DOHH2 (cell line): ENCODE measurements around the gene FILIP1.

ENCODE experiments used
- H3F3A ChIP-seq: fragments of 200-600 bp; sonication (generic), shearing (Covaris generic); 2 replicates; pipeline ENCODE4 v1.6.0; 2016; ENCODE audit warnings: antibody characterized with exemption, mild to moderate bottlenecking; ENCODE audit not compliant: control insufficient read depth, insufficient read depth
- H3K27ac ChIP-seq: fragments of 200-600 bp; sonication (generic); 2 replicates; pipeline ENCODE4 v1.5.1; 2014; ENCODE audit warnings: low read depth, mild to moderate bottlenecking, low read length, moderate library complexity
- H3K27me3 ChIP-seq: fragments of 200-600 bp; sonication (generic); 2 replicates; pipeline ENCODE4 v1.6.1; 2014; ENCODE audit warnings: mild to moderate bottlenecking, low read length, mixed read lengths; ENCODE audit not compliant: control insufficient read depth
- H3K36me3 ChIP-seq: fragments of 200-600 bp; sonication (generic); 2 replicates; pipeline ENCODE4 v1.6.1; 2014; ENCODE audit warnings: mild to moderate bottlenecking, low read length, moderate library complexity, mixed read lengths; ENCODE audit not compliant: control insufficient read depth
- H3K4me1 ChIP-seq: fragments of 200-600 bp; sonication (generic); 2 replicates; pipeline ENCODE4 v1.6.1; 2014; ENCODE audit warnings: mild to moderate bottlenecking, low read length, mixed read lengths; ENCODE audit not compliant: control insufficient read depth
- H3K4me2 ChIP-seq: fragments of 200-600 bp; sonication (generic); 2 replicates; pipeline ENCODE4 v1.6.0; 2014; ENCODE audit warnings: mild to moderate bottlenecking, low read length, moderate library complexity
- H3K4me3 ChIP-seq: fragments of 200-600 bp; sonication (generic); 2 replicates; pipeline ENCODE4 v1.5.1; 2014; ENCODE audit warnings: mild to moderate bottlenecking, low read length, mixed read lengths
- H3K79me2 ChIP-seq: fragments of 200-600 bp; sonication (generic); 2 replicates; pipeline ENCODE4 v1.6.1; 2014; ENCODE audit warnings: mild to moderate bottlenecking, low read length, mixed read lengths; ENCODE audit not compliant: control insufficient read depth
- H3K9me2 ChIP-seq: fragments of 200-600 bp; sonication (generic); replicated peaks from 2 replicates; pipeline ENCODE4 v1.6.1; 2014; ENCODE audit warnings: mild to moderate bottlenecking, low read length, mixed read lengths; ENCODE audit not compliant: control insufficient read depth
- H3K9me3 ChIP-seq: fragments of 200-600 bp; sonication (generic); 2 replicates; pipeline ENCODE4 v1.6.1; 2014; ENCODE audit warnings: antibody characterized with exemption, low read length, mixed read lengths; ENCODE audit not compliant: control insufficient read depth, insufficient read depth
- H4K20me1 ChIP-seq: fragments of 200-600 bp; sonication (generic); 2 replicates; pipeline ENCODE4 v1.6.0; 2014; ENCODE audit warnings: low read depth, mild to moderate bottlenecking, antibody characterized with exemption, low read length, moderate library complexity; ENCODE audit not compliant: control insufficient read depth, insufficient read depth
- CTCF ChIP-seq: fragments of 200-600 bp; sonication (generic); IDR thresholded peaks from one replicate; pipeline ENCODE4 v1.5.1; 2014; ENCODE audit warnings: antibody characterized with exemption, mild to moderate bottlenecking, low read depth, low read length; ENCODE audit not compliant: poor library complexity, severe bottlenecking
- EZH2phosphoT487 ChIP-seq: fragments of 200-600 bp; sonication (generic); IDR thresholded peaks from 2 replicates; pipeline ENCODE4 v1.6.1; 2017; ENCODE audit warnings: borderline replicate concordance, mild to moderate bottlenecking, antibody characterized with exemption, low read length, moderate library complexity, mixed read lengths

FILIP1 gene

DNA sequence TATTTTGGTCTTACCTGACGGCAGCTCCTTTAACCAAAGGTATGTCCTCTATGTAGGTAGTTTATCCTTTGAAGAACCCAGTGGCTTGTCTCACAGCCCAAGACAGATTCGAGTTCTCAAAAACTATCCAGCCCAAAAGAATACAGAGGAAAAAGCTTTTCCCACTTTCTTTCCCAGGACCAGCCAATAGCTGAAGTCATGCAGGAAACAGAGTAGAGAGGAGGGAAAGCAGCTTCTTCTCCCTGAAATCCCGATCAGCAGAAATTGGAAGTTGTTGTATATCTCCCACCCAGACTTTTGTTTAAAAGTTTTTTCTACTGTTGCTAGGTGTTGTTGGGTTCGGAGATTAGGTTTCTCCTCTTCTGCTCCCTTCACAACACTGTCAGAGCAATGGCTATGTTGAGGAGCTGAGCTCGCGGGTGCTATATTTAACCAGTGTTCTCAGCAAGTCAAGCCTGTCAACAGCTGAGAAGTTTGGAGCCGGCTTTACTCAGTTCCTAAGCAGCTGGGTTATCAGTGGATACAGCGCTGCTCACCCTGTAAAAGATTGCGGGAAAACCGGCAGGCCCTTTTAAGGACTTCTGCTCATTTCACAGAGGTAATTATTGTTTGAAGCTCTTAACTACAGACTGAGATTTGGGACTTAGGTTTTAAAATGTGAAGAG lies at the start of gene FILIP1:
TSS of gene FILIP1 (minus strand) at position 401 of the 665 bp plus-strand sequence. CDS start 78,828 bp downstream, outside the sequence.
- H3K79me2 ChIP-seq: no peaks in the 10 kb centered on the region
- H3K4me3 ChIP-seq: no peak within 1 kb of the TSS
- no peaks in the 10 kb centered on the region for H3K9me3 ChIP-seq
- H3K4me1 ChIP-seq: no peaks in the 10 kb centered on the region
- H4K20me1 ChIP-seq: no peaks in the 10 kb centered on the region
- no peaks in the 10 kb centered on the region for H3K36me3 ChIP-seq
- no peak within 1 kb of the TSS for H3K4me2 ChIP-seq
- no peak within 1 kb of the TSS for H3K27ac ChIP-seq
- TF ChIP-seq CTCF (no peak), EZH2phosphoT487 (no peak)
- H3K27me3 ChIP-seq: peaks cover 44% of the 10 kb centered on the region
- H3K9me2 ChIP-seq: no peaks in the 10 kb centered on the region
- no peaks in the 10 kb centered on the region for H3F3A ChIP-seq

- no peaks in the 10 kb centered on the region for H3K79me2 ChIP-seq
- H3K9me2 ChIP-seq: no peaks in the 10 kb centered on the region
- H3K4me2 ChIP-seq: no peak overlapping the region
- H3K9me3 ChIP-seq: peaks cover 5% of the 10 kb centered on the region; the same call in 1 of the 2 replicates
- no peaks in the 10 kb centered on the region for H4K20me1 ChIP-seq
- H3K27ac ChIP-seq: no peak overlapping the region
- H3F3A ChIP-seq: no peaks in the 10 kb centered on the region
- H3K27me3 ChIP-seq: peaks cover 4% of the 10 kb centered on the region; the same call in 1 of the 2 replicates
- no peaks in the 10 kb centered on the region for H3K36me3 ChIP-seq
- no peaks in the 10 kb centered on the region for H3K4me1 ChIP-seq
- H3K4me3 ChIP-seq: no peak overlapping the region
- TF ChIP-seq EZH2phosphoT487: no peak
- TF ChIP-seq CTCF: no peak
Measured at GRCh38 chr6:75543311-75543710, 49.7 kb upstream of the FILIP1 start.

DNA sequence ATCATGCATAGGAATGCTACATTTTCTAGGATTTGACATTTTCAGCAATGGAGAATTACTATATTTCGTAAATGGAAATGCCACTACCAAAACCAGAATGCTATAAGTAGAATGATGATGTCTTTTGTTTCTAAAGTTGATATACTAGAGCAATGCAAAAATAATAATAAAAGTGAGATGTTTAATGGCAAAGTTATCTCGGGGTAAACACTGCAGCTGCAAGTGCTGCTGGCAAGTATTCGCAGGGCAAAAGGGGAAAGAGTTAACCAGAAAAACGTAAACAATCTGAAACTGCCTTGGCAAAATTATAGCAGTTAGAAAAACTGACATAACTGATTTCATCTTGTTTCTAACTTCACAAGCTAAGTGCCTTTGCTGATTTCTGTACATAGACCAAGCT lies 45.5 kb upstream of the FILIP1 start:
- H3K4me1 ChIP-seq: no peaks in the 10 kb centered on the region
- TF ChIP-seq EZH2phosphoT487: no peak

GRCh38 chr6:75532521-75532920 lies 38.9 kb upstream of the FILIP1 start:
- TF ChIP-seq EZH2phosphoT487: no peak
- no peak for TF ChIP-seq CTCF
- Histone ChIP-seq H3K27ac (no peak overlapping the region), H4K20me1 (no peaks in the 10 kb centered on the region), H3K36me3 (no peaks in the 10 kb centered on the region), H3K9me2 (no peaks in the 10 kb centered on the region), H3F3A (no peaks in the 10 kb centered on the region), H3K9me3 (no peaks in the 10 kb centered on the region), H3K4me2 (no peak overlapping the region), H3K4me1 (no peaks in the 10 kb centered on the region), H3K79me2 (no peaks in the 10 kb centered on the region), H3K4me3 (no peak overlapping the region), H3K27me3 (peaks cover 26% of the 10 kb centered on the region)

More for the DNA sequence above, 45.5 kb upstream of the FILIP1 start:
- Histone ChIP-seq H3K9me2 (no peaks in the 10 kb centered on the region), H3K4me3 (no peak overlapping the region), H4K20me1 (no peaks in the 10 kb centered on the region), H3K27ac (no peak overlapping the region), H3K27me3 (no peaks in the 10 kb centered on the region), H3K36me3 (no peaks in the 10 kb centered on the region), H3K9me3 (peaks cover 5% of the 10 kb centered on the region; the same call in 1 of the 2 replicates), H3K79me2 (no peaks in the 10 kb centered on the region), H3K4me2 (no peak overlapping the region), H3F3A (no peaks in the 10 kb centered on the region)
